Stromal cell of bone marrow (primary cell): ENCODE data around the gene DEPDC1B.
"Not testable (repeated sequence)": the region's sequence is repeated elsewhere in the genome, so short reads cannot be mapped to it uniquely, and the experiment has no call there.

ENCODE experiments used
- DNase-seq: peaks from one replicate; pipeline ENCODE4 v3.0.0-alpha.2; 2012; ENCODE audit warnings: low read depth

DEPDC1B gene

GRCh38 chr5:60584304-60584703, 115.7 kb downstream of the DEPDC1B start:
- no peak for DNase-seq

DNA sequence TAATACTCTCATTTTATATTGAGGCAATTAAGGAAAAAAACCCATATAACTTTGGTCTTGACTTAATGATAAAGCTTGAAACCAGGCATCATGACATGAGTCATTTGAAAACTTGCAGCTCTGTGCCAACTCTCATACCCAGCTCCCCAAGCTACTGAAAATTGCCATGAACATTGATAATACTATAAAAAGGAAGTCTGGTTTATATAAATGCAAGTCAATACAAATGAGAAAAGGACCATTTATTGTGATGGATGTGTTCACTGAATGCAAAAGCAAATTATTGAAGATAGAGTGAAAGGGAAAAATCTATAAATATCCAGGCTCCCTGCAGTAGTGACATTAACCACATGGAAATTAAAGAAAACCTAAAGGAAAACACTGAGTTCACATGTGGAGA, 116.3 kb downstream of the DEPDC1B start:
- DNase-seq, result peak; percentile 6

GRCh38 chr5:60578315-60578714, 121.7 kb downstream of the DEPDC1B start:
- no peak for DNase-seq

DNA sequence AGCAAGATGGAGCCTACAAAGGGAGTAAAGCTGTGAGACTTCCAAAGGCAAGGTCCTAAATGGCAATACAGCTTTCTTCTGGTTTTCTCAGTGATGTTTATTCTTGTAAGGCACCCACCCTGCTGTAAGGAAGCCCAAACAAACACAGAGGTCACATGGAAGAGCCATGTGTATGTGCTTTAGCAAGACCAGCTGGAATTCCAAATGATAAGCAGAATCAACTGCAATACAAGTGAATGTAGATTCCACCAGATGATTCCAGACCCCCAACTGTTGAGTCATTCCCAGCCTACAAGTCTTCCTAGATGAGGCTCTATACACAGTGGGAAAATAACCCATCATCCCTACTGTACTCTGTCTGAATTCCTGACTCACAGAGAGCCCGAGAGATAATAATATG, 122.8 kb downstream of the DEPDC1B start:
- peak; percentile 6 for DNase-seq

- DNase-seq, result no peak
Measured at GRCh38 chr5:60576425-60576824, 123.5 kb downstream of the DEPDC1B start.

GRCh38 chr5:60568646-60569045, 131.3 kb downstream of the DEPDC1B start:
- DNase-seq, result no peak

DNA sequence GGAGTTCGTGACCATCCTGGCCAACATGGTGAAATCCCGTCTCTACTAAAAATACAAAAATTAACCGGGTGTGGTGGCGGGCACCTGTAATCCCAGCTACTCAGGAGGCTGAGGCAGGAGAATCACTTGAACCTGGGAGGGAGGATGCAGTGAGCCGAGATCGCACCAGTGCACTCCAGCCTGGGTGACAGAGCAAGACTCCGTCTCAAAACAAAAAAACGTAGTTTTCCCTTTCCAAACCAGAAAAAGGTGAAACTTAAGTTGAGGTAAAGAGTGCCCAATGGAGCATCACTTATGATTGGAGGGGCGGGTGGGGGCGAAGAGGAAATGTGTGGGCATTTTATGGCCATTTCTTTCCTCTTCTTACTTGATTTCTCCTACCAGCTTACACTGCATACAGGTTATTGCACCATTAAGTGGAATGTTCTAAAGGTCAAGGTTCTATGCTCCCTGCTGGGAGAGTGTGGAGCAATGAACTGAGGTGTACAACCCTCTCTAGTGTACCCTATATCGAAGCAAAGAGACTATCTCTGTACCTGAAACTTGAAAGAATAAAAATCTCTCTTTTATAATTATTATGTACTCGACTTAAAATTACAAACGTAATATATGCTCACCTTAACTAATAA, 136.2 kb downstream of the DEPDC1B start:
- no peak for DNase-seq

GRCh38 chr5:60553291-60553690, 146.7 kb downstream of the DEPDC1B start:
- not testable (repeated sequence) for DNase-seq

DNA sequence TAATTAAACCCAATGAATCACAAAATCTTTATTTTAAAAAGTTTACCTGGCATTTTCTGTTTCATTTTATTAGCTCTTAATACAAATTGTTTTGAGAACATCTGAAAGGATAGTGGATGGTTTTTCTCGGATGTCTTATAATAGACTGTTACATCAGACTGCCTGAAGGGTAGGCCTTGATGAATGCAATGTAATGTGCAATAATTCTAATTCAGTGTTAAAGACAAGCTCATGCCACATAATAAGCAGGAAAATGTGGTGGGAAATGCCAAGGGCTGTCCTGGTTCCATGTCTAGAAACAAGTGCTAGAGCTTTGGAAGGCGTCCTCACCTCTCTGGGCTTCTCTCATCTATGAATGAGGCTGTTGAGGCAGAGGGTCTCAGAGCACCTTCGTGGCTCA, 148.1 kb downstream of the DEPDC1B start:
- no peak for DNase-seq

DNA sequence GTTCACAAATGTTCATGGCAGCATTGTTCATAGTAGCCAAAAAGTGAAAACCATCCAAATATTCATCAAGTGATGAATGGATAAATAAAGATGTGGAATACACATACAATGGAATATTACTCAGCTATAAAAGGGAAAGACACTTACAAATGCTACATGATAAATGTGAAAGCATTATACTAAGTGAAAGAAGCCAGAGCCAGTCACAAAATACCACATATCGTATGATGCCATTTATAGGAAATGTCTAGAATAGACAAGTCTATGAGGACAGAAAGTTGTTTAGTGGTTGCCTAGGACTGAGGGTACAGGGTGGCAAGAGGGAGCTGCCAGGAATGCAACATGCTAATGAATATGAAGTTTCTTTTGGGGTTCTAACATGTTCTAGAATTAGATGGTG, 148.7 kb downstream of the DEPDC1B start:
- no peak for DNase-seq

DNA sequence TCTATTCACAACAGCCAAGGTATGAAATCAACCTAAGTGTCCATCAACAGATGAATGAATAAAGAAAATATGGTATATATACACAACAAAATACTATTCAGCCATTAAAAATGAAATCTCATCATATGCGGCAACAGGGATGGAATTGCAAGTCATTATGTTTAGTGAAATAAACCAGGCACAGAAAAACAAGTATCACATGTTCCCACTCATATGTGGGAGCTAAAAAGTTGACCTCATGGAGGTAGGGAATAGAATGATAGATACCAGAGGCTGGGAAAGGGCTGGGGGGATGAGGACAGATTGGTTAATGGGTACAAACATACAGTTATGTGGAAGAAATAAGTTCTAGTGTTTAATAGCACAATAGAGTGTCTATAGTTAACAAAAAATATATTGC, 149.7 kb downstream of the DEPDC1B start:
- no peak for DNase-seq

DNA sequence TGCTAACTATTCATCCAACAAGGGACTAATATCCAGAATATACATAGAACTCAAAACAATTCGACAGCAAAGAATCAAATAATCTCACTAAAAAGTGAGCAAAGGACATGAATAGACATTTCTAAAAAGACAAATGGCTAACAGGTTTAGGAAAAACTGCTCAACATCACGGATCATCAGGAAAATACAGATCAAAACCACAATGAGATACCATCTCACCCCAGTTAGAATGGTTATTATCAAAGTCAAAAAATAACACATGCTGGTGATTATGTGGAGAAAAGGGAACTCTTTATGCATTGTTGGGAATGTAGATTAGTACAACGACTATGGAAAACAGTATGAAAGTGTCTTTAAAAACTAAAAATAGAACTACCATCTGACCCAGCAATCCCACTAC, 150.1 kb downstream of the DEPDC1B start:
- no peak for DNase-seq
